ENCODE results near the gene TBC1D25.
"Not testable (repeated sequence)": the region's sequence is repeated elsewhere in the genome, so short reads cannot be mapped to it uniquely, and the experiment has no call there.

The TBC1D25 gene

DNA sequence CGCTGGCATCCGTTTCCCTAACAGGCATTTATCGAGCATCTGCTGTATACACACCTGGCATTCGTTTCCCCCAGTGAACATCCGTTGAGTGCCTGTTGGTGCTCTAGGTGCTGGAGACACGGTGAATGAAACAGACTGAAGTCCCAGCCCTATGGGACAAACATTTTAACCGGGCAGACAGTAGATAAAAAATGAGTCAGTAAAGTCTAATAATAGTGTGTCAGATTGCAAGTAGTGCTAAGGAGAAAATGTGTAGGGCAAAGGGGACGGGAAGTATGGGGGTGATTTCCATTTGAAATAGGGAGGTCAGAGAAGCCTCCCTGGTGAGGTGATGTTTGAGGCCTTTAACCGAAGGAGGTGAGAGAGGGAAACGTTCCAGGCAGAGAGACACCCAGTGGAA, 23.2 kb upstream of the TBC1D25 start:
- DNase-seq: no peak

DNA sequence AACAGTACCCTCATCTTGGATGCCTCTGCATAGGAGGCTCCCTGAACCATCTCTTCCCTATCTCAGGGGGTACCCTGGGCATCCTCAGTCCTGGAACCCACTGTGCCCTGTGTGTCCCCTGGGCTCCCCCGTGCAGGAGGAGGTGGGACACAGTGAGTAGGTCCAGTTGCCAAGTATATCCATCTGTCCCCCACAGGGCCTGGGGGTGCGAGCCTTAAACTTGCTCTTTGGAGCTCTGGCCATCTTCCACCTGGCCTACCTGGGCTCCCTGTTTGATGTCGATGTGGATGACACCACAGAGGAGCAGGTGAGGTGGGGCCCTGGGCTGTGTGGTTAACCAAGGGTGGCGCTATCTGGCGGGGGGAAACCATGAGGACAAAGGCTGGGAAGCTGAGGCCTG, 22.5 kb upstream of the TBC1D25 start:
- DNase-seq: no peak

DNA sequence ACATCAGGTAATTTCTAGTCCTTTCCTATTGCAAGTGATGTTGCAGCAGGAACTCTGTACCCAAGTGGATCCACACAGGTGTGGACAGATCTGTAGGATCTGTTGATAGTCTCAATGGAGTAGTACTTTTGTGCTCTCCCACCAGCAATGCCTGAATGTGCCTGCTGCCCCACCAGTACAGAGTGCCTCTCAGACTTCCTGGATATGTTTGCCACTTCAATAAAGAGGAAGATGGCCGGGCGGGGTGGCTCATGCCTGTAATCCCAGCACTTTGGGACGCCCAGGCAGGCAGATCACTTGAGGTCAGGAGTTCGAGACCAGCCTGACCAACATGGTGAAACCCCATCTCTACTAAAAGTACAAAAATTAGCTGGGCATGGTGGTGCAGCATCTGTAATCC, 20.0 kb upstream of the TBC1D25 start:
- not testable (repeated sequence) for DNase-seq

DNA sequence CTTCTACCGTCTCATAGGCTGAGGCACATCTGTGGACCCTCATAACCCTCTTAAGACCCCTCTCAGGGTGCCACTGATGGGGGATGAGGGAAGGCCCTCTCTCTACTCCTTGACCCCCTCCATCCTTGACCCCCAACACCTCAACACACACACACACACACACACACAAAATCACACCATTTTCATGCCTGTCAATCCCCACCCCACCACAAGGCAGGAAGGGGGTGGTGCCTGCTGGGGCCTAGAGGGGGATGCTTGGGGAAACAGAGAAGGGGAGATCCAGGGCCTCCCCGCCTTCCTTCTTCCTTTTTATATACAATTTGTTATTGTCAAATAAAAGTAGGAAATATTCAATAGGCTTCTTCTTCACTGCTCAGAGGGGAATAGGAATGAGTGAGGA, 19.1 kb upstream of the TBC1D25 start:
- DNase-seq: no peak

DNA sequence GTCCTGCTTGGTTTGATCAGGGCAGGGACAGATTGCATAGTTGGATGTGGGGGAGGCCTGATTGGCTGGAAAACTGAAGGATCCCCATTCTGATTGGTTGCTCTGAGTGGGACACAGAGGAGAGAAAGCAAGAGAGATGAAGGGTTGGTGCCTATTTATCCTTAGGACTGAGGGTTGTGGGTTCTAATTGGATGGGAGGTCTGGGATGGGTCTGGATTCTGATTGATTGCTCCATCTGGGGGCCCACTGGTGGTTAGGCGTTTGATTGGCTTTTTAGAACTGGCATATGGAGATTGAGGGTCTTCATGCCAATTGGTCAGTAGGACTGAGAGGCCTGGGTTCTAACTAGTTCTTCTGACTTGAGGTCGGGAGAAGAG, 18.6 kb upstream of the TBC1D25 start:
- DNase-seq: no peak

DNA sequence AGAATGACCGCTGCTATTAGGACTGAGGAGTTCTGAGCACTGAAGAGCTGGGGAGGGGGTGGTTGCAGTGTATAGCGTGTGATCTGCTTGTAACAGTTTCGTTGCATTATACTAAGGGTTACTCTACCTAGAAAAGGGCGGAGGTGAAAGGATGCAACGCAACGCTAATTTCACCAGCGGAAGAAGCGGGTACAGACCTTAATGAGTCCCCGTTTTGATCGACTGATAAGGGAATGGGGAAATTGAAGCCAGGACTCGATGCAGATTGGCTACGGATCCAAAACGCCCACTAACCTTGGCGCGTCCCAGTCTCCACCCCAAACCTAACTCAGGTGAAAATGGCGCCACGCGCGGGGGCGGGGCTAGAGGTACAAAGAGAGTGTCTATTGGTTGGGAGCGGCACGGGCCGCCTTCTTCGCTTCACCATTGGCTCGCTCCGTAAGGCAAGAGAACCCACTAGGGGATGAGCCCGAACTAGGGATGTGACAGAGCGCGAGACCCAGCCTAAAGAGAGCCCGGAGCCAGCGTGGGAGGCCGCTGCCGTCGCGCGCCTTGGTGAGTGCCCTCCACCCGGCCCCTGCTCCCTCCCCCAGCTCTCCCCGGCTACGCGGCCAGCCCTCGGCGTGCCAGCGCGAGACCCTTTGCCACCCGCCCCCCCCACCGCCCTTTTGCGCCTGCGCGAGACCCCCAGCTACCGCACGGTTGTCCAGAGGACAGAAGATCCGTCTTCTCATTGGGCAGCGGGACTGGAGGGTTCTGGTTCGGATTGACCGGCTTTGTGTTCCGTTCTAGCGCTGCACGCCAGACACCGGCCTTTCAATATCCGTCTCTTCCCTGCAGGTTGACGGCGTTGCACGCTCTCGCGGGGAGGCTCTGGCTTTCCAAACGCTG, 17.9 kb upstream of the TBC1D25 start, which contains the start of gene EBP:
Gene EBP, plus strand, starts transcription at position 456 of the 891 bp plus-strand sequence. CDS start 1,964 bp downstream, outside the sequence.
- DNase-seq: peak; percentile 86

DNA sequence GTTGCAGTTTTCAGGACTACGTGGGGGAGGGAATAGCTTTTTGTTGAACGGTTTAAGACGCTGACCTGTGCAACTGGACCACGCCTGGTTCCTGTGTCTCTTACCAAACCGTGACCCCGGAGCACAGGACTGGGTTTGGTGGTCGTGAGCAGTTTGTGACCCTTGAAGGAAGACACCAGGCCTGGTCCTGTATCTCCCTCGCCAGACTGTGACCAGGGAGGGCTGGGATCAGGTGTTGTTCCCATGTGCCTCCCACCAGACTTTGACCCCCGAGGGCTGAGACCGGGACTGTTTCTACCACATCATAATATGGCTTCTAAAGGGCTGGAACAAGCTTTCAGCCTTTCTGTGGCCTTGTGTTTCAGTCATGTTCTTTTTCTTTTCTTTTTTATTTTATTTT, 17.2 kb upstream of the TBC1D25 start:
- DNase-seq: no peak

DNA sequence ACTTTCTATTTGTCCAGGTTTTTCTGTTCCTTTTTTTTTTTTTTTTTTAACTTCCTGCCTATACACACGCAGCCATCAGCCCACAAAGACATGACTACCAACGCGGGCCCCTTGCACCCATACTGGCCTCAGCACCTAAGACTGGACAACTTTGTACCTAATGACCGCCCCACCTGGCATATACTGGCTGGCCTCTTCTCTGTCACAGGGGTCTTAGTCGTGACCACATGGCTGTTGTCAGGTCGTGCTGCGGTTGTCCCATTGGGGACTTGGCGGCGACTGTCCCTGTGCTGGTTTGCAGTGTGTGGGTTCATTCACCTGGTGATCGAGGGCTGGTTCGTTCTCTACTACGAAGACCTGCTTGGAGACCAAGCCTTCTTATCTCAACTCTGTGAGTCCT, 15.8 kb upstream of the TBC1D25 start:
- DNase-seq: no peak

DNA sequence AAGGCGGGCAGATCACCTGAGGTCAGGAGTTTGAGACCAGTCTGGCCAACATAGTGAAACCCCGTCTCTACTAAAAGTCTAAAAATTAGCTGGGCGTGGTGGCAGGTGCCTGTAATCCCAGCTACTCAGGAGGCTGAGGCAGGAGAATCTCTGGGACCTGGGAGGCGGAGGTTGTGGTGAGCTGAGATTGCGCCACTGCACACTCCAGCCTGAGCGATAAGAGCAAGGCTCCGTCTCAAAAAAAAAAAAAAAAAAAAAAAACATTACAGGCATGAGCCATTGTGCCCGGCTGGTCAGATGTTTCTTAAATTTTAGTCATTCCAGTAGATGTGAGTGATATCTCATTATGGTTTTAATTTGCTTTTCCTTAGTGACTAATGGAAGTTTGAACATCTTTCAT, 13.7 kb upstream of the TBC1D25 start:
- not testable (repeated sequence) for DNase-seq

DNA sequence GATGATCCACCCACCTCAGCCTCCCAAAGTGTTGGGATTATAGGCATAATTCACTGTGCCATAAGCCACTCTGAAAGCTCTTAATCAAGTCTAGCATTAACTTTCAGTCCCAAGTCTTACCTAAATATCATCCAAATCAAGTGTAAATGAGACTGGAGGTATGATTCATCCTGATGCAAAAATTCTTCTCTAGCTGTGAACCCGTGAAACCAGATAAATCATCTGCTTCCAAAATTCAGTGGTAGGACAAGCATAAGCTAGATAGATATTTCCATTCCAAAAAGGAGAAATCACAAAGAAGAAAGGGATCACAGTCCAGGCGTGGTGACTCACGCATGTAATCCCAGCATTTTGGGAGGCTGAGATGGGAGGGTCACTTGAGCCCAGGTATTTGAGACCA, 8.8 kb upstream of the TBC1D25 start:
- no peak for DNase-seq

DNA sequence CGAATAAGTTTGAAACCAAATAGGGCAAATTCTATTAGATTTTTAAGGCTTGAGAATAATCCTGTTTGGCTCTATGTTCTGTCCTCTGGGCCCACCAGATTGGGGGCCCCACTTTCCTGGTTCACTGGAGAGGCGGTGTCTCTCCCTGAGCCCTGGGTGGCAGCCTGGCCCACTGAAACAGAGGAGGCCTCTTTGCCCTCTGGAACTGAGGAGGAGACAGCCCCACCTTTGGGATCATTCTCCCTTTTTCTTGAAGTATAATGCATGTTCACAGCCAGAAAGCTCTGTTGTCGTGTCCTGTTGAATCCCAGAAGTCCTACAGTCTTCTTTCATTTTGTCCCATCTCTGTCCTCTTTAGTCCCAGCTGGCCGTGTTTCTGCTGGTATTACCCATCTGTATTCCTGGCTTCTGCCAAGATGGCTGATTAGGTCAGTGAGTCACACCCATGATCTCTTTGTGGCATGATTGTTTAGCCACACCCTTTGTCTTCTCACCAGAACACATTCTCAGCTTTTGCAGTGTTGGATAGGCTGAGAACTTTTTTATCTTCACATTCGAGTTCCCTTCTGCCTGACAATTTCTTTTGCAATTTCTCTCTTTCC, 8.1 kb upstream of the TBC1D25 start:
- DNase-seq: no peak

DNA sequence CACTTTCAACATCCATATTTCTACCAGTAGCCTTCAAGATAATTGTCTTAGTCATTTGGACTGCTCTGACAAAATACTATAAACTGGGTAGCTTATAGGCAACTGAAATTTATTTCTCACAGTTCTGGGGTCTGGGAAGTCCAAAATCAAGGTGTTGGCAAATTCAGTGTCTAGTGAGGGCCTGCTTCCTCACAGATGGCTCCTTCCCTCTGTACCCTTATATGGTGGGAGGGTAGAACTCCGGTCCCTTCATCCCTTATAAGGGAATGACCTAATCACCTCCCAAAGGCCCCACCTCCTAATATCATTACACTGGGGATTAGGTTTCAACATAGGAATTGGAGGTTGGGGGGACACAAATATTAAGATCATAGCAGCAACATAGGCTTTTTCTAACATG, 7.4 kb upstream of the TBC1D25 start:
- no peak for DNase-seq

DNA sequence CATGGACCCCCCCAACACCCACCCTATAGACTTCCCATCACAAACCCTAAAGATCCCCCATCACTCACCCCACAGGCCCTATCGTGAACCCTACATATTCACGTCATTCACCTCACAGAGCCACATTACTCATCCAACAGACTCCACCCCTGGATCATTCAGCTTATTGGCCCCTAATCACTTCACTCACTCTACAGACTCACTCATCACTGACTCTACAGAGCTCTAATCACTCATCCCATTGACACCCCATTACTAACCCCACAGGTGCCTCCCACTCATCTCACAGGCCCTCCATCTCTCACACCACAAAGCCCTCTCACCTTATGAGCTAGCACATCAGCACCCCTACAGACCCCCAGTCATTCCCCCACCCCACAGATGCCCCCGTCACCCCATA, 6.3 kb upstream of the TBC1D25 start:
- no peak for DNase-seq

DNA sequence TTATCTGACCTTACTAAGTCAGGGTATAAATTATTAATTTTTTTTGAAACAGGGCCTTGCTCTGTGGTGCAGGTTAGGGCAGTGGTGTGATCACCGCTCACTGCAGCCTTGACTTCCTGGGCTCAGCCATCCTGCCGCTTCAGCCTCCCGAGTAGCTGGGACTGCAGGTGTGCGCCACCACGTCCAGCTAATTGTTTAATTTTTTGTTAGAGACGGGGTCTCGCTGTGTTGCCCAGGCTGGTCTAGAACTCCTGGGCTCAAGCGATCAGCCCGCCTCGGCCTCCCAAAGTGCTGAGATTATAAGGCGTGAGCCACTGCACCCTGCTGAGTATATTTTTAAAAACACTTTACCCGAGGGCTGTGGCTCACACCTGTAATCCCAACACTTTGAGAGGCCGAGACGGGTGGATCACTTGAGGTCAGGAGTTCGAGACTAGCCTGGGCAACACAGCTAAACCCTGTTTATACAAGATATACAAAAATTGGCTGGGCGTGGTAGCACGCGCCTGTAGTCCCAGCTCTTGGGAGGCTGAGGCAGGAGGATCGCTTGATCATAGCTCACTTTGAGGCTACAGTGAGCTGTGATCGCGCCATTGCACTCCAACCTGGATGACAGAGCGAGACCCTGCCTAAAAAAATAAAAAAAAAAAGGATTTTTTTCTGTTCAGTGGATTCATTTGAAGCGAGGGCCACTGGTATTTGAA, 721 bp upstream of the TBC1D25 start:
- DNase-seq: no peak

DNA sequence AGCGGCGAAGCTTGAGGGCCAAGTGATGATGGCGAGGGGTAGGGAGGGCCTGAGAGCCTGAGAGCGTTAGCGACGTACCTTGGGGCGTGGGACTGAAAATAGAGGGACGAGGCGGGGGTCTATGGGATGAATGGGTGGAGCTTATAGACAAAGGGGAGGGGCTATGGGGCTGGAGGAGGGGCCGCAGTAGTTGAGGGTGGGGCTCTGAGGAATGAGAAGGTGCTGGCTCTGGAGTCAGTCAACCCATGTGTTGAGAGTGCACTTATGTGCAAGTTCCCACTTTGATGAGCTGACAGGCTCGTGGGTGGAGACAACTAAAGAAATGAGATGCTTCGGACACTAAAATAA, 488 bp downstream of the TBC1D25 start:
- DNase-seq: no peak

DNA sequence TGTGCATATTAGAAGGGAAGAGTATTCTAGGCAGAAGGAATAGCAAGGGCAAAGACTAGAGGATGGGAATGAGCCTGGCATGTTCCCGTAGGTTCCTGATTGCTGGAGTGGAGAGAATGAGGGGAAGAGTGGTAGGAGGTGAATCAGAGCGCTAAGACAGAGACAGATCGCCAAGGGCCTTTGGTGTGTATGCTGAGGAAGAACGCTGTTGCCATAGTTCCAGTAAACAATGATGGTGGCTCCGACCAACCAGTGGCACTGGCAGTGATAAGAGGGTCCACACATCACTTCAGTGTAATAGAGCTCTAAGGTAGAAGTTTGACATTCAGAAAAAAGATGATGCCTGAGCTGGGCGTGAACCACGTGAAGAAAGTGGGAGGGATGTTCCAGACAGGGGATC, 966 bp downstream of the TBC1D25 start:
- DNase-seq: no peak

DNA sequence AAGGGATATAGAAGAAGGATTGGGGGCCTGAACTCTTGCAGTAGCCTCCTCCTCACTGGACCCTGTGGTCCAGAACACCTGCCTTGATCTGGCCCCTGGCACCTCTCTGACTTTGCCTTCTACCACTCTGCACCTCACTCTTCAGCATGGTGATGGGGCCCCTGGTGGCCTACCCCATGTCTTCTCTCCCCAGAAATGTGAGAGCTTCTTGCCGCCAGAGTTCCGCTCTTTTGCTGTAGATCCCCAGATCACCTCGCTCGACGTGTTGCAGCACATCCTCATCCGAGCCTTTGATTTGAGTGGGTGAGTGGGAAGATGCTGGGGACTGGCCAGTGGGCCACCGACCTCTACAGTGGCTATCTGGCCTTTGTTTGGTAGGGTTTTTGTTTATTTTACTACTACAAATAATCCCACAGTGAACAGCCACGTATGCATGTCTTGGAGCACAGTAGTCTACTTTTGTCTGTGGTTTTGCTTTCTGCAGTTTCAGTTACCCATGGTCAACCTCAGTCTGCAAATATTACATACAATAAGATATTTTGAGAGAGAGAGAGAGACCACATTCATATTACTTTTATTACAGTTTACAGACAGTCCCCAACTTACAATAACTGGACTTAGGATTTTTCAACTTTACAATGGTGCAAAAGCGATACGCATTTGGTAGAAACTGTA, 1.8 kb downstream of the TBC1D25 start:
- no peak for DNase-seq

DNA sequence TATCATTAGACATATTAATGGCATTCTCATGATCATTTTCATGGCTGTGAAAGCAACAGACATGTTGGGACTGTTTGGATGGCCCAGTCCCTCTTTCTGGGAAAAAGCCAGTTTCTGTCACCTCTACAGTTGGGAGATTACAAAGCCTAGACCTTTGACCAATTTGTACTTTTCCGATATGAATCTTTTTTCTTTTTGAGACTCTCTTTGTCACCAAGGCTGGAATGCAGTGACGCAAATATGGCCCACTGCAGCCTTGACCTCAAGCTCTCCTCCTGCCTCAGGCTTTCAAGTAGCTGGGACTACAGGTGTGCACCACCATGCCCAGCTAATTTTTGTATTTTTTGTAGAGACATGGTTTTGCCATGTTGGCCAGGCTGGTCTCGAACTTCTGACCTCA, 9.4 kb downstream of the TBC1D25 start:
- DNase-seq: no peak

DNA sequence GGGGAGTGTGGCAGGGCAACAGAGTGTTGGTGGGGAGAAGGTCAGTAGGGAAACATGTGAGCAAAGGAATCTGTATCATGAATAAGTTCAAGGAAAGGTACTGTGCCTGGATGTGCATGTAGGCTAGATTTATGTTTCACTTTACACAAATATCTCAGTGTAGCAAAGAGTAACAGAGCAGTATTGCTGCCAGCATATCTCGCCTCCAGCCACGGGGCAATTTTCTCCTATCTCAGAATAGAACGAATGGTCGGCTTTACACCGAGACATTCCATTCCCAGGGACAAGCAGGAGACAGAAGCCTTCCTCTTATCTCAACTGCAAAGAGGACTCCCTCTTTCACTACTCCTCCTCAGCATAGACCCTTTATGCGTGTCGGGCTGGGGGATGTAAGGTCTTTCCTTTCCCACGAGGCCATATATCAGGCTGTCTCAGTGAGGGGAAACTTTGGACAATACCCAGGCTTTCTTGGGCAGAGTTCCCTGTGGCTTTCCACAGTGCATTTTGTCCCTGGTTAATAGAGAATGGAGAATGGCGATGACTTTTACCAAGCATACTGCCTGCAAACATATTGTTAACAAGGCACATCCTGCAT, 16.3 kb downstream of the TBC1D25 start:
- DNase-seq: not testable (repeated sequence)

DNA sequence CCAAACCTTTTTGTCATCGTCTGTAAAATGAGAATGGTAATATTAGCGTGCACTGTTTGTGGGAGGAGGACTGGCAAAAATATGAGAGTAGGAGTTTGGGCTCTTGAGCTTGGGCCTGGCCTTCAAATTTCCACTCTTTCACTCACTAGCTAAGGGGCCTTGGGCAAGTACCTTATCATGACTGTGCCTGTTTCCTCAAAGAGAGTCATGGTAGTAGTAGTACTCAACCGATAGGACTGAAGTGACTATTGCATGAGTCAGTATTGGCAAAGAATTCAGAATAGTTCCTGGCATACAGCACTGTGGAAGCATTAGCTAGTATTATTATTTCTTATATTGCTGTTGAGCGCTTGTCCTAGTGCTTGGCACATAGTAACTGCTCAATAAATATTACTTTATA, 18.8 kb downstream of the TBC1D25 start:
- no peak for DNase-seq

DNA sequence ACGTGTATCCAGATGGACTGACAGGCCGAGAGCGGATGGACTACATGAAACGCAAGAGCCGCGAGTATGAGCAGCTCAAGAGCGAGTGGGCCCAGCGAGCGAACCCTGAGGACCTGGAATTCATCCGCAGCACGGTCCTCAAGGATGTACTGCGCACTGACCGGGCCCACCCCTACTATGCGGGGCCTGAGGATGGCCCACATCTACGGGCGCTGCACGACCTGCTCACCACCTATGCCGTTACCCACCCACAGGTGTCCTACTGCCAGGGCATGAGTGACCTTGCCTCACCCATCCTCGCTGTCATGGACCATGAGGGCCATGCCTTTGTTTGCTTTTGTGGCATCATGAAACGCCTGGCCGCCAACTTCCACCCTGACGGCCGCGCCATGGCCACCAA, 20.1 kb downstream of the TBC1D25 start:
- no peak for DNase-seq

DNA sequence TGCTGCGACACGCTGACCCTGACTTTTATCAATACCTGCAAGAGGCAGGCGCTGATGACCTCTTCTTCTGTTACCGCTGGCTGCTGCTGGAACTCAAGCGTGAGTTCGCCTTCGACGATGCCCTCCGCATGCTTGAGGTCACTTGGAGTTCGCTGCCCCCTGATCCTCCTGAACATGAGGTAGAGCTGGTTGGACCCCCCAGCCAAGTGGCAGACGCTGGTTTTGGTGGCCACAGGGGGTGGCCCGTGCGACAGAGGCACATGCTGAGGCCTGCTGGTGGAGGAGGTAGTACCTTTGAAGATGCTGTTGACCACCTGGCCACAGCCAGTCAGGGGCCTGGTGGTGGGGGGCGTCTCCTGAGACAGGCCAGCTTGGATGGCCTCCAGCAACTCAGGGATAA, 20.5 kb downstream of the TBC1D25 start:
- no peak for DNase-seq

DNA sequence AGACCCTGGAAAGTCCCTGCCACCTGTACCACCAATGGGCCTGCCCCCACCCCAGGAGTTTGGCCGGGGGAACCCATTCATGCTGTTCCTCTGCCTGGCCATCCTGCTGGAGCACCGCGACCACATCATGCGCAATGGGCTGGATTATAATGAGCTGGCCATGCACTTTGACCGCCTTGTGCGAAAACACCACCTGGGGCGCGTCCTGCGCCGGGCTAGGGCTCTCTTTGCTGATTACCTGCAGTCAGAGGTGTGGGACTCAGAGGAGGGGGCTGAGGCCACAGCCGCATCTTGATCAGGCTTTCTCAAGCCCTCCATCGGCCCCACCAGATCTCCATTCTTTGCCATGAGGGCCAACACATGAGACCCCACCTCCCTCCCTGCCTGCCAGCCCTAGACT, 21.2 kb downstream of the TBC1D25 start:
- no peak for DNase-seq

Data from SHP77 treated with DMSO at 0.1 percent for 48 hours (cell line).